DOHH2 (cell line): ENCODE measurements around the gene CMIP.

Experiments used
- H3F3A ChIP-seq: fragments of 200-600 bp; sonication (generic), shearing (Covaris generic); 2 replicates; pipeline ENCODE4 v1.6.0; 2016; ENCODE audit warnings: antibody characterized with exemption, mild to moderate bottlenecking; ENCODE audit not compliant: control insufficient read depth, insufficient read depth
- H3K27ac ChIP-seq: fragments of 200-600 bp; sonication (generic); 2 replicates; pipeline ENCODE4 v1.5.1; 2014; ENCODE audit warnings: low read depth, mild to moderate bottlenecking, low read length, moderate library complexity
- H3K27me3 ChIP-seq: fragments of 200-600 bp; sonication (generic); 2 replicates; pipeline ENCODE4 v1.6.1; 2014; ENCODE audit warnings: mild to moderate bottlenecking, low read length, mixed read lengths; ENCODE audit not compliant: control insufficient read depth
- H3K36me3 ChIP-seq: fragments of 200-600 bp; sonication (generic); 2 replicates; pipeline ENCODE4 v1.6.1; 2014; ENCODE audit warnings: mild to moderate bottlenecking, low read length, moderate library complexity, mixed read lengths; ENCODE audit not compliant: control insufficient read depth
- H3K4me1 ChIP-seq: fragments of 200-600 bp; sonication (generic); 2 replicates; pipeline ENCODE4 v1.6.1; 2014; ENCODE audit warnings: mild to moderate bottlenecking, low read length, mixed read lengths; ENCODE audit not compliant: control insufficient read depth
- H3K4me2 ChIP-seq: fragments of 200-600 bp; sonication (generic); 2 replicates; pipeline ENCODE4 v1.6.0; 2014; ENCODE audit warnings: mild to moderate bottlenecking, low read length, moderate library complexity
- H3K4me3 ChIP-seq: fragments of 200-600 bp; sonication (generic); 2 replicates; pipeline ENCODE4 v1.5.1; 2014; ENCODE audit warnings: mild to moderate bottlenecking, low read length, mixed read lengths
- H3K79me2 ChIP-seq: fragments of 200-600 bp; sonication (generic); 2 replicates; pipeline ENCODE4 v1.6.1; 2014; ENCODE audit warnings: mild to moderate bottlenecking, low read length, mixed read lengths; ENCODE audit not compliant: control insufficient read depth
- H3K9me2 ChIP-seq: fragments of 200-600 bp; sonication (generic); replicated peaks from 2 replicates; pipeline ENCODE4 v1.6.1; 2014; ENCODE audit warnings: mild to moderate bottlenecking, low read length, mixed read lengths; ENCODE audit not compliant: control insufficient read depth
- H3K9me3 ChIP-seq: fragments of 200-600 bp; sonication (generic); 2 replicates; pipeline ENCODE4 v1.6.1; 2014; ENCODE audit warnings: antibody characterized with exemption, low read length, mixed read lengths; ENCODE audit not compliant: control insufficient read depth, insufficient read depth
- H4K20me1 ChIP-seq: fragments of 200-600 bp; sonication (generic); 2 replicates; pipeline ENCODE4 v1.6.0; 2014; ENCODE audit warnings: low read depth, mild to moderate bottlenecking, antibody characterized with exemption, low read length, moderate library complexity; ENCODE audit not compliant: control insufficient read depth, insufficient read depth
- CTCF ChIP-seq: fragments of 200-600 bp; sonication (generic); IDR thresholded peaks from one replicate; pipeline ENCODE4 v1.5.1; 2014; ENCODE audit warnings: antibody characterized with exemption, mild to moderate bottlenecking, low read depth, low read length; ENCODE audit not compliant: poor library complexity, severe bottlenecking
- EZH2phosphoT487 ChIP-seq: fragments of 200-600 bp; sonication (generic); IDR thresholded peaks from 2 replicates; pipeline ENCODE4 v1.6.1; 2017; ENCODE audit warnings: borderline replicate concordance, mild to moderate bottlenecking, antibody characterized with exemption, low read length, moderate library complexity, mixed read lengths

The CMIP gene

DNA sequence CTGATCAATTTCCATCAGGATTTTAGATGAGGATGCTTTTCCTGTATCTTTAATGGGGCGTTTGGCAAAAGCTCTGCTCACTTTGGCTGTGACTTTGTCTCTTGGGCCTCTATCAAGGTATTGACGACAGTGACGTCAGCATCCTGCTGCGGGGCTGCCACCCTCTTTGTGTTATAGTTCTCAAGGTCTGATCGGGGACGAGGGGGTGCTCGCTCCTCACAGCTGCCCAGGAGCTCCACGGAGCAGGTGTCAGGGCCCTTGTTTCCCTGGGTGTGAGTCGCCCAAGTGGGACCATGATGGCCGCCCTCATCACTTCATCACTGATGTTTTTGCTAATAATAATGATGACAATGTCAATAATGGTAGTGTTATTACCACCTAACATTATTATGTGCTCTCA, 65.4 kb downstream of the CMIP start:
- Histone ChIP-seq H3K9me2 (no peaks in the 10 kb centered on the region), H3K27me3 (no peaks in the 10 kb centered on the region), H3K4me1 (peaks cover 21% of the 10 kb centered on the region), H3K79me2 (peaks cover 31% of the 10 kb centered on the region), H3K4me3 (no peak overlapping the region), H3K9me3 (no peaks in the 10 kb centered on the region), H3F3A (no peaks in the 10 kb centered on the region; the same call in 1 of the 2 replicates), H3K36me3 (no peaks in the 10 kb centered on the region), H4K20me1 (peaks cover 17% of the 10 kb centered on the region), H3K27ac (no peak overlapping the region), H3K4me2 (no peak overlapping the region)
- TF ChIP-seq CTCF (no peak), EZH2phosphoT487 (no peak)

DNA sequence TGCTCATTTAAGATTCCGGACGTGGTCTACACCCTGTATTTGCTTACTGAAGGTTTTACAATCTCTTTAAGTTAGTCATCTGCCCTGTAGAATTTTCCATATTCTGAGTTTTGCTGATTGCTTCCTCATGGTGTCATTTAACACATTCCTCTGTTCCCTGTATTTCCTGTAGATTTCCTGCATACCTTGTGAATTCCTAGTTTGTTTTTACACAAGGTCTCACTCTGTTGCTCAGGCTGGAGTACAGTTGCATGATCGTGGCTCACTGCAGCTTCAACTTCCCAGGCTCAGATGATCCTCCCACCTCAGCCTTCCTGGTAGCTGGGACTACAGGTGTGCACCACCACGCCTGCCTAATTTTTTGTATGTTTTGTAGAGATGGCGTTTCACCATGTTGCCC, 66.8 kb downstream of the CMIP start:
- H3F3A ChIP-seq: no peaks in the 10 kb centered on the region
- no peak overlapping the region for H3K27ac ChIP-seq
- peaks cover 26% of the 10 kb centered on the region for H3K79me2 ChIP-seq

GRCh38 chr16:81513204-81514040, 68.8 kb downstream of the CMIP start:
- H3K9me2 ChIP-seq: no peaks in the 10 kb centered on the region
- H3K4me1 ChIP-seq: peaks cover 18% of the 10 kb centered on the region
- H3K27me3 ChIP-seq: no peaks in the 10 kb centered on the region
- no peak overlapping the region for H3K27ac ChIP-seq
- H3K79me2 ChIP-seq: peaks cover 27% of the 10 kb centered on the region
- H3K4me3 ChIP-seq: peak overlapping the region; percentile 13; the same call in 1 of the 2 replicates
- H3F3A ChIP-seq: no peaks in the 10 kb centered on the region
- peaks cover 17% of the 10 kb centered on the region; the same call in 1 of the 2 replicates for H4K20me1 ChIP-seq
- TF ChIP-seq EZH2phosphoT487 (no peak), CTCF (no peak)
- H3K9me3 ChIP-seq: no peaks in the 10 kb centered on the region
- H3K4me2 ChIP-seq: peak overlapping the region; percentile 50
- no peaks in the 10 kb centered on the region for H3K36me3 ChIP-seq

More for the DNA sequence above, 66.8 kb downstream of the CMIP start:
- H3K4me3 ChIP-seq: no peak overlapping the region
- no peaks in the 10 kb centered on the region for H3K27me3 ChIP-seq
- H3K9me2 ChIP-seq: no peaks in the 10 kb centered on the region
- H3K36me3 ChIP-seq: no peaks in the 10 kb centered on the region
- no peak for TF ChIP-seq CTCF
- TF ChIP-seq EZH2phosphoT487: no peak
- H3K9me3 ChIP-seq: no peaks in the 10 kb centered on the region
- peaks cover 17% of the 10 kb centered on the region for H4K20me1 ChIP-seq
- H3K4me2 ChIP-seq: no peak overlapping the region
- H3K4me1 ChIP-seq: peaks cover 18% of the 10 kb centered on the region
